Stimulated activated CD4-positive, alpha-beta T cell treated with anti-CD3 and anti-CD28 coated beads, Interleukin-1b, Interleukin-23, amount 100 ng/mL, for 4 hours (primary cell): ENCODE data around the gene GABRR2.

Source experiments
- DNase-seq, 2 donors: peaks; one replicate each; pipeline ENCODE4 v3.0.0-alpha.2; 2020; ENCODE audit warnings: low read depth in 2 of 2

GABRR2 gene

DNA sequence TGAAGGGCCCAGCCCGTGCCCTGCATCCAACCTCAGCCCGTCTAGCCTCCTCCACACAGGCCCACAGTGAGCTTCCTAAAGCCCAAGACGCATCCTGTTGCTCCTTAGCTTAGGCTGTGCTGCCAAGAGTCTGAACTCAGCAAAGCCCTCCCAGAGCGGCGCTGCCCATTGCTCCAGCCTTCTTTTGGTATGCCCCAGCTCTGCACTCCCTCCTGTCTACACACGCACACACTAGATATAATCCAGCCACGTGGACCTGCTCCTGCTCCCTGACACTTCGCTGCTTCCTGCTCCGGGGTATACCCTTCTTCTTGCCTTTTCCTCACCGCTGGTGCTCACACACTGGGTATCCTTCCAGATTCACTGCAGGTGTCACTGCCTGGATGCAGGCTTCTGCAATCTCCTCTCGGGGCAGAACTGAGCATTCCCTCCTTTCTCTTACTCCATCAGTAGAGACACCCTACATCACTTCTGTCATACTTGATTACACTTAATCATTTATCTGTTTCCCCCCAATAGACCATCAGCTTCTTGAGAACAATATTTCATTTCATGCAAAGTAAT is 23.8 kb downstream of the GABRR2 start:
- DNase-seq = no peak

GRCh38 chr6:89290401-89291155 is 24.5 kb downstream of the GABRR2 start:
- no peak for DNase-seq

DNA sequence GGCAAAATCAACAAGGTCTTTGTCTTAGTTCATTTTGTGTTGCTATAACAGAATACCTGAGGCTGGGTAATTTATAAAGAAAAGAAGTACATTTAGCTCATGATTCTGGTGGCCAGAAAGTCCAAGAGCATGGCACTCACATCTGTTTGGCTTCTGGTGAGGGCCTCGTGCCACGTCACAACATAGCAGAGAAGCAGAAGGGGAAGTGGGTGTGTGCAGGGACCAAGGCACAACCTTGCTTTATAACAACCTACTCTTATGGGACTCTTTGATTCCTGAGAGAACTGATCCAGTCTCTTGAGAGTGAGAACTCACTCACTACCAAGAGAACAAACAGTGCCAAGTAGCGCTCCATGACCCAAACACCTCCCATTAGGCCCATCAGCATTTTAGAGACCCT is 25.4 kb downstream of the GABRR2 start:
- DNase-seq = no peak

DNA sequence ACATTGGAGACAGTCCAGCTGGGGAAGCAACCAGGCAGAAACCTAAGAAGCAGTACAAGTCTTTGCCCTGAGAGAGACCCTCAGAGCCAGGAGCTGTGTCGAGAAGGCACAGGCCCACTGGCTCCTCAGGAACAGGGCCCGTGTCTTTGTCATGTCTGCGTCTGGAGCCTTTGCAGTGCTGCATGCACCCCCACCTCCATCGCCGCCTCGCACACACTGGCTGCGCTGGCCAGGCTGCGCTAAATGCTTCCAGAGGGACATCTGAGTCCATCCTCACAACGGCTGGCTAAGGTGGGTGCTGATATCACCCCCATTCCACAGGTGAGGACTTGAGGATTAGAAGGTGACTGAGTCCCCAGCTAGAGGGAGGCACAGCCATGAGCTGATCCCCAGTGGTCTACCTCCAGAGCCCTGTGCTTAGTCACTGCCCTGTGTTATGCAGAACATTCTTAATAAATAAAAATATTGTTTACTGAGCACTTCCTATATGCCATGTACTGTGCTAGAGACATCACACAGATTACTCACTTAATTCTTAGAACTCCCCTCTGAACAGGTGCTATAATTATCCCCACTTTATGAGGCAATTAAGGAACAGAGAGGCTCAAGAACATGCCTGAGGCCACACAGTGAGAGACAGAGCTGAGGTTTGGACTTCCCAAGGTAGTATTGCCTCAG is 27.6 kb downstream of the GABRR2 start:
- no peak for DNase-seq

DNA sequence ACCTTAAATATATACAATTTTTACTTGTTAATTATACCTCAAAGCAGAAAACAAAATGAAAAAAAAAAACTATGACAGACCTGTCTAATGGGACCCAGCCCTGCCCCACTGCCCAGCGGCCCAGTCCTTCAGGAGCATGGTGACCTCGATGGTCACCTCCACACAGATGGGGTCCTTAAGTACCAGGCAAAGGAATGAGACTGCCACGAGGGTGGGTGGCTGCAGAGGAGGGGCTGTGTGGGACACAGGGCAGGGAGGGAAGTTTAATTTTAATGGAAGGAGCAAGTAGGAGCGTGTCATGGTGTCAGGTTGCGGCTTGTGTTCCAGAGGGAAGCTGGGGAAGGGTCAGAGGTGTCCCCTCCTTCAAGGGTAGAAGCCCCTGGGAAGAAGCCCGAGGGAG is 28.6 kb downstream of the GABRR2 start:
- no peak for DNase-seq

DNA sequence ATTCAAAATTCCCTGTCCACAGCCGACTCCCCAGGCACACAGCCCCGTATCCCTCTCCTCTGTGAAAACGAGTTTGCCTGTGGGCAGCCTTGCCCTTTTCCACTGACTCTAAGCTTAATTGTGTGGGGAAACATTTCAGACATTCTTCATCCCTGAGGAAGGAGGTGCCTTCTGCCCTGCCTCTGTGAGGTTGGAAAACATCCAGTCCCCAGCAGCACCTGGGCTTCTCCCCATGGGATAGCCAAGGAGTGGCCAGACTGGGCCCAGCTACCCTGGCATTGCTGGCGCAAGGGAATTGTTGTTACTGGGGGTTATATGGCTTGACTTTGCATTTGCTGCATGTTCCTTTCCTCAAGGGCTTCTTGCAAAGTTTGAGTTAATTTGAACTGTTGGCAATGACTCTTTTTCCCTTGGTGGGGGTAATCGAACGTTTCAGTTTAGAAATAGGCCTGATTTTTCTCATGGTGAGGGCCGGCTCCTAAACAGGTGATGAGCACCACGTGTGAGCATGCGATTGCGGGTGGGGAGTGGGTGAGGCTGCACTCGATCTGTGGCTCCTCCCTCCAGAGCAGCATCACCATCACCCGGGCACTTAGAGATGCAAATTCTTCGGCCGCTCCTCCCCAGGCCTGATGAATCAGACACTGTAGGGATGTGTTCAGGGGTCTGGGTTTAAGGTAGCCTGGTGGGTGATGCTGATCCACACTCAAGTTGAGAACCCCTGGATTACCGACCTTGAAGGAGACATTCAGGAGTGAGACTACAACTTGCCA is 29.9 kb downstream of the GABRR2 start:
- no peak for DNase-seq

GRCh38 chr6:89284081-89284480 is 31.0 kb downstream of the GABRR2 start:
- DNase-seq = no peak

- DNase-seq = no peak
Observed at GRCh38 chr6:89282749-89283148, 32.4 kb downstream of the GABRR2 start.

DNA sequence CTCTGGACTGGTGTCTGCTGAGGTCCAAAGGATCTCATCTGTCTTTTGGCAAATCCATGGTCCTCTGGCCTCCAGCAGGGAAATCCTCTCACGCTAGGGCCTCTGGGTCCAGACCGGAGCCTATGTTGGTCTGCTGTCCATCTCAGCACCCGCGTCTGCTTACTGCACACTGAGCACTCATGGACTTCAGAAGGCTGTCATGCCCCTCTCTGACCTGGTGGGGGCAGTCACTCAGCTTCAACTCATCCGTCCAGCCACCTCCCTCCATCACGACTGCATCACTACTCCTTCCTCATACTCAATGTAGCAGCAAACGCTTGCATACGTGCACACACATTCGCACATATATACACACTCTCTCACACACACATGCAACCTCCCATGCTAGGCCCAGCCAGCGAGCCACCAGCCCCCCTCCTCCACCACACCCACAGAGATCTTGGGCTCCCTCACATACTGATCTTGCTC is 33.3 kb downstream of the GABRR2 start:
- DNase-seq = no peak

GRCh38 chr6:89278956-89279355 is 36.1 kb downstream of the GABRR2 start:
- no peak for DNase-seq

DNA sequence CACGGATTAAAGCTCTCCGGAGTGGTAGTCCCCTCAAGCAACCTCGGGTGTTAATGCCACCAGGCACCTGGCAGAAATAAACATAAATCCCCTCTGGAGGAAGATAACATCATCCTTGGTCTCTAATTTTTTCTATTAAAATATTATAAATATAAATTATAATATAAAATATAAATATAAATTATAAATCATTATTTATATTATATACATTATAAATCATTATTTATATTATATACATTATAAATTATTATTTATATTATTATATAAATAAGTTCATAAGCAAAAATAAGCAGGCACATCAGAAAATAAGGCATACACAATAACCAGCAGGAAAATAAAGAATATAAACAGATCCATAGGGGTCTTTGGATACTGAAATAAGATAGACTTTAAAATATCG is 39.2 kb downstream of the GABRR2 start:
- DNase-seq = no peak

DNA sequence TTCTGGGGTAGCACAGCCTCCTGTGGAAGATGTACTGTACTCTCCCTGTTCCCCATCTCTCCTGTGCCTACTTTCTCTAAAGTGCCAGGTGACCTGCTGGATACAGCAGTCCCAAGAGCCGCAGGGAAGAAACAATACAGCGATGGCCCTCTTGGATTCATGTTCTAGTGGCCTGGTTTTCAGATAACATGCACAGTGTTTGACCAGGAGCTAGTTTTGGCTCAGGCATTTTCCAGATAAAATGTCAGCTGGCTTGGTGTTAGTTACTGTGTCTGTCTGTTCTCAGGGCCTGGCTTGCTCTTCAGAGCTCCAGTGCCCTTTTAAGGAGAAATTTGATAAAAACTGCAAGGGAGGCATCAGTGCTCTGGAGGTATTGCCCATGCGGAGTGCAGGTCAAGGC is 41.3 kb downstream of the GABRR2 start:
- DNase-seq = no peak

- no peak for DNase-seq
Observed at GRCh38 chr6:89272596-89272995, 42.5 kb downstream of the GABRR2 start.

DNA sequence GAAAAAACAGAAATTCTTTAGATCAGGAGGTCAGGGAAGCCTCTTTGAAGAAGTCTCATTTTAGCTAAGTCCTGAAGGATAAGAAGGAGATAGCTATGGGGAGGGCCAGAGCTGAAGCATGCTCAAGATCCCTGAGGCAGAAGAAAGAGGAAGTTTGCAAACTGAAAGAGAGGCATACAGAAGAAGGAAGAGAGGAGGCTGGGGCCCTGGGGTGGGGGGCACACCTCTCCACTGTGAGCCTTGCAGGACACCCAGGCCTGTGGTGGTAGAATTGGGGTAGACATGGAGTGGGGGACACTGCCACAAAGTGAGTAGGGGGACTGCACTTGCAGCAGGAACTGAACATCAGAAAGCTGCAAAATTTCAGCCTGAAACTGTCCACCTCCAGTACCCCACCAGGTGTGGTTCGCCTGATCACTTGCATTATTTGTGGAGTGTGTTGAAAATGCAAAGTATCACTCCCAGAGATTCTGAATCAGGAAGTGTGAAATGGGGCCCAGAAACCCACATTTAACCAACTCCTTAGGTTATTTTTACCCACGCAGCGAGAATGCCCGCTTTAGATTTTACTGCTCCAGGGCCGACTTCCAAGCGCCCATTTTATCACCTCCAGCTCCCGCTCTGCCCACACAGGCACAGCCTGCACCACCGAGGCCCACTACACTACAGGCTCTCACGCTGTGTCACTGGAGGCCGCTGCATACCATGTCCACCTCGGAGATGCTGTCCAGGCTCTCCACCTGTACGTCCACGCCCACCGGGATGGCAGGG is 44.0 kb downstream of the GABRR2 start:
- DNase-seq = no peak

- no peak for DNase-seq
Observed at GRCh38 chr6:89269981-89270380, 45.1 kb downstream of the GABRR2 start.

GRCh38 chr6:89269252-89269651 is 45.8 kb downstream of the GABRR2 start:
- DNase-seq = no peak

DNA sequence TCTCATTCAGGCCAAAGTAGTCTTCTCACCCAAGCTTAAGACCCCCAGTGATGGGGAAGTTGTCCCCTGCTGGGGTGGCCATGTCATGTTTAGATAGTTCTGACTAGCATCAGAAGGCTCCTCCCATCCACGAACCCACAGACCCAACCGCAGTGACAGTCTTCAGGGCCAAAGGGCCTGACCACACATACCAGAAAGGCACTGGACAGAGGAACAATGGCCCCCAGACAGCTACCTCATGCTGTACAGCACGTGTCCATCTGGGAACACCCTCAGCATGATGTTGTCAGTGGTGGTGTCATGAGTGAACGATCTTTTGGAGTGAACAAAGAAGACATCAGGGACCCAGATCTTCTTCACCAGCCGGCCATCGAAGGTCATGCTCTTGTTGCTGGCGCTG is 46.3 kb downstream of the GABRR2 start:
- no peak for DNase-seq

DNA sequence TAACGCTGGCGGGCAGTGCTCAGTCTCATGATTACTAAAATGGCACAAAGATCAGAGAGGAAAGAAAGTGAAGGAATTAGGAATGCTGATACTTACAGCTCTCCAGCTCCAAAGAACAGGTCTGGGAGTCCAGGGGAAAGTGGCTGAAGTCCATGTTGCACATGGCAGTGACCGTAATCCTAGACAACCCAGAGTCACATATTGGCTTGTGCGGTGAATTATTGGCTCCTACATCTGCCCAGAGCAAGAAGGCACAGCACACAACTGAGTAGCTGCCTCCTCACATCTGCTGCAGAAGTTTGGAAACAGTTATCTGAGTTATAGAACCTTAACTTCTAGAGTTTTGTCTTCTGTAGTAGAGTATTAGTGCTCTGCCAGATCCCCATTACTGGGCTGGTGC is 47.2 kb downstream of the GABRR2 start:
- no peak for DNase-seq

GRCh38 chr6:89264296-89264695 is 50.8 kb downstream of the GABRR2 start:
- DNase-seq = no peak

GRCh38 chr6:89260832-89261231 is 54.3 kb downstream of the GABRR2 start:
- DNase-seq = no peak

- DNase-seq = no peak
Observed at GRCh38 chr6:89260310-89260709, 54.8 kb downstream of the GABRR2 start.

GRCh38 chr6:89258912-89259311 is 56.2 kb downstream of the GABRR2 start:
- DNase-seq = no peak
